Upper lobe of right lung (tissue), 1 donor: ENCODE measurements around the gene VPS13A. TPM values are rescaled to one million over a fixed set of nuclear protein-coding genes. Genes with fewer than 3 reads are reported as not detected.
"Not testable (repeated sequence)": the region's sequence is repeated elsewhere in the genome, so short reads cannot be mapped to it uniquely, and the experiment has no call there.

Experiments
- ATAC-seq: fragments of 200-7000 bp; cut with Tn5 transposase; one replicate; pipeline ENCODE4 v1.9.1; 2020; ENCODE audit warnings: mild to moderate bottlenecking, moderate library complexity
- DNase-seq: peaks from one replicate; pipeline ENCODE4 v3.0.0-alpha.2; 2020
- H3K27ac ChIP-seq: fragments of 200-600 bp; one replicate; pipeline ENCODE4 v1.8.0; 2022
- H3K27me3 ChIP-seq: fragments of 200-600 bp; one replicate; pipeline ENCODE4 v1.8.0; 2022; ENCODE audit warnings: mild to moderate bottlenecking
- H3K36me3 ChIP-seq: fragments of 200-600 bp; one replicate; pipeline ENCODE4 v1.8.0; 2022
- H3K4me1 ChIP-seq: fragments of 200-600 bp; one replicate; pipeline ENCODE4 v1.8.0; 2022
- H3K4me3 ChIP-seq: fragments of 200-600 bp; one replicate; pipeline ENCODE4 v1.8.0; 2022; ENCODE audit warnings: mild to moderate bottlenecking
- H3K9me3 ChIP-seq: fragments of 200-600 bp; one replicate; pipeline ENCODE4 v1.8.0; 2022
- CTCF ChIP-seq: fragments of 200-600 bp; IDR thresholded peaks from one replicate; pipeline ENCODE4 v1.8.0; 2022; ENCODE audit warnings: antibody characterized with exemption
- intact Hi-C: fragments of 100-400 bp; cut with DNase I; formaldehyde crosslinking; loops from one replicate; pipeline ENCODE4 v1.11.0; 2022
- total RNA-seq: library from RNA; stranded (reverse); fragmentation: NEBNext Ultra II Directional; extraction: Animal tissue kit (Norgen Biotek cat#: 25700); gene quantifications from one replicate; pipeline ENCODE4 v1.2.1, GENCODE V29; 2021
- donor health status: DM: no; HTN: yes; CAD: no; lungs with severe emphysema.

The VPS13A gene
- total RNA-seq, 1 donor from 2014 or later, result 44.0 TPM

GRCh38 chr9:77435277-77435676, 257.9 kb downstream of the VPS13A start:
- H3K4me3 ChIP-seq, result no peak overlapping the region
- DNase-seq (no peak), ATAC-seq (no peak)
- no peaks in the 10 kb centered on the region for H3K4me1 ChIP-seq
- intact Hi-C loops, result loop anchor here (10.0 kb wide), 1 partner anchor 320 kb away; no protein-coding TSS in a partner anchor
- TF ChIP-seq CTCF, result no peak
- H3K9me3 ChIP-seq, result no peaks in the 10 kb centered on the region
- no peak overlapping the region for H3K27ac ChIP-seq
- H3K27me3 ChIP-seq, result no peaks in the 10 kb centered on the region
- H3K36me3 ChIP-seq, result no peaks in the 10 kb centered on the region

GRCh38 chr9:77435688-77436087, 258.4 kb downstream of the VPS13A start:
- ATAC-seq, result no peak
- DNase-seq, result no peak
- H3K4me1 ChIP-seq, result no peaks in the 10 kb centered on the region
- no peak for TF ChIP-seq CTCF
- no peaks in the 10 kb centered on the region for H3K9me3 ChIP-seq
- no peaks in the 10 kb centered on the region for H3K27me3 ChIP-seq
- intact Hi-C loops, result loop anchor here (10.0 kb wide), 1 partner anchor 319 kb away; no protein-coding TSS in a partner anchor
- H3K4me3 ChIP-seq, result no peak overlapping the region
- no peaks in the 10 kb centered on the region for H3K36me3 ChIP-seq
- no peak overlapping the region for H3K27ac ChIP-seq

DNA sequence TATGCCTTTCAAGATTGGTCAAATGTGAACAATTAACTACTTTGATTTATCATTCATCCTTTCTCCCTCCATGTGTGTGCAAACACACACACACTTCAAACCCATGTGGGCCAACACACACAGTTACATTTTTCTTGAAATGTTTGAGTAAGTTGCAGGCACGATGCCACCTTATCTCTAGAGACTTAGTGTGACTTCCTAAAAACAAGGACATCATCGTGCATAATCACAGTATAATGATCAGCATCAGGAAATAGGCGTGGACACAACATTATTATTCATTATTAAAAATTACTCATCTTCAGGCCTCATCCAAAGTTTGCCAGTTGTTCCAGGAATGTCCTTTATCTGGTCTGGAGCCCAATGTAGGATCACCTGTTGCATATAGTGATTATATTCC, 261.3 kb downstream of the VPS13A start:
- Histone ChIP-seq H3K36me3 (no peaks in the 10 kb centered on the region), H3K9me3 (no peaks in the 10 kb centered on the region), H3K27ac (no peak overlapping the region), H3K4me1 (no peaks in the 10 kb centered on the region), H3K27me3 (no peaks in the 10 kb centered on the region), H3K4me3 (no peak overlapping the region)
- no peak for TF ChIP-seq CTCF
- DNase-seq (no peak), ATAC-seq (no peak)
- intact Hi-C loops, result loop anchor here (10.0 kb wide), 1 partner anchor 316 kb away; no protein-coding TSS in a partner anchor

GRCh38 chr9:77440057-77440456, 262.7 kb downstream of the VPS13A start:
- ATAC-seq, result peak; percentile 20
- TF ChIP-seq CTCF, result no peak
- no peak overlapping the region for H3K27ac ChIP-seq

DNA sequence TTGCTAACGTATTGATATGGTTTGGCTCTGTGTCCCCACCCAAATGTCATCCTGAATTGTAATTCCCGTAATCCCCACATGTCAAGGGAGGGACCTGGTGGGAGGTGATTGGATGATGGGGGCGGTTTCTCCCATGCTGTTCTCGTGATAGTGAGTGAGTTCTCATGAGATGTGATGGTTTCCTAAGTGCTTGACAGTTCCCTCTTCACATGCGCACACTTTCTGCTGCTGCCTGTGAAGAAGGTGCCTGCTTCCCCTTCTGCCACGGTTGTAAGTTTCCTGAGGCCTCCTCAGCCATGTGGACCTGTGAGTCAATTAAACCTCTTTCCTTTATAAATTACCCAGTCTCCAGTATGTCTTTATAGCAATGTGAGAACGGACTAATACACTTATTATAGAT, 263.8 kb downstream of the VPS13A start:
- DNase-seq, H3K4me3 ChIP-seq, H3K36me3 ChIP-seq, ATAC-seq, H3K27me3 ChIP-seq, intact Hi-C loops, H3K9me3 ChIP-seq, H3K4me1 ChIP-seq, H3K27ac ChIP-seq: not testable (repeated sequence)

More at GRCh38 chr9:77440057-77440456, 262.7 kb downstream of the VPS13A start:
- intact Hi-C loops, result no loop called here
- Histone ChIP-seq H3K4me3 (no peak overlapping the region), H3K4me1 (no peaks in the 10 kb centered on the region), H3K9me3 (no peaks in the 10 kb centered on the region), H3K27me3 (no peaks in the 10 kb centered on the region), H3K36me3 (no peaks in the 10 kb centered on the region)
- DNase-seq, result no peak

DNA sequence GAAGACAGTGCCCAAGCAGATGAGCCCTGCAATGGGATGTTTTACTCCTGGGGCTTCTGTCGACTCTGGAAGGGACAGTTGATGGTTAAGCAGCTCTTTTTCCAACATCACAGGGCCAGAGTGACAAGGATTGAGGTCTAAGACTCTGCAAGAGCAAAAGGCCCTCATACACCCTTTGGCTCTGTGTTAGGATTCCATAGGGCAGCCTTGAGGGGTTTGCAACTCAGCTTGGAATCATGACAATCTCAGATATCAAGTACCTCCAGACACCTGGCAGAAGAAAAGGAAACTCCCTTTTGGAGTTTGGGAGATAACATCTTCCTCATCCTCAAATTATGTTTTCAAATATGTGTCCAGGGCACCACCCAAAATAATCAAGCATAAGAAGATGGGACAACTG, 265.1 kb downstream of the VPS13A start:
- no peak for TF ChIP-seq CTCF
- H3K4me1 ChIP-seq, result no peaks in the 10 kb centered on the region
- intact Hi-C loops, result no loop called here
- no peak for DNase-seq
- H3K27ac ChIP-seq, result no peak overlapping the region
- no peak overlapping the region for H3K4me3 ChIP-seq
- no peak for ATAC-seq
- H3K9me3 ChIP-seq, result no peaks in the 10 kb centered on the region
- no peaks in the 10 kb centered on the region for H3K27me3 ChIP-seq
- H3K36me3 ChIP-seq, result no peaks in the 10 kb centered on the region
